WI38 (cell line): ENCODE measurements around the gene CFAP161.

Experiments
- H3K4me3 ChIP-seq: 2 replicates; pipeline ENCODE4 v1.5.1; 2011; ENCODE audit warnings: low read depth, mild to moderate bottlenecking, control low read depth, low read length
- TF ChIP-seq, protein P1 (sequence below): IDR thresholded peaks from 2 replicates; pipeline ENCODE4 v1.5.1; 2012; ENCODE audit warnings: low read depth, mild to moderate bottlenecking, control low read depth, low read length

The CFAP161 gene

DNA sequence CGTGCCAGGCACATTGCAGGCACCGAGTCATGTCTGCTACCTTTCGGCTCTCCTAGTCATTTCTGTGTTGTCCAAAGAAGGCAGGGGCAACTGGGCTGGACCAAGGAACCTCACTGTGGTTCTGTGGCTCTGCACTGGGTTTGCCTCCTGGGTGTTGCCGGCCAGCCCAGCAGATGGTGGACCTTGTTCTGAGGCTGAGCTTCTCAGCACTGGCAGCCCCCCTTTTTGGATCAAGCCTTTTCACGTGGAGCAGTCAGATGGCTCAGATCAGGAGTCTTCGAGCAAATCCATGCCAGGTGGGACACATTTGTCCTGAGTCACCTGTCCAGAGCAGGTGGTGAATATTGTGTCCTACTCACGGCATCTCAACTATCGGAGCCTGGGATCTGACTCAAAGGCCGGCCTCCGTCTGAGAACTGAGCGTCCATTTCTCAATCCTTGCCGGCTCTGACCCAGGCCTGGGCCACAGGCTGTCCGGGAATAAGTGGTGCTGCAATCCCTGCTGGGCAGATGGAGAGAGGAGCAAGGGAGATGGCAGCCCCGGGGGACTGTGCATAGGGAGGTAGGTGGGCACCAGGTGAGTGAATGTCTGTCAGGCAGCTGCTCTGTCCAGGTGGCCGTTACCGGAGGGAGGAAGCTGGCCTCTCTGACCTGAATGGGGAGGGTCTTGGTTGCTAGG lies 62.6 kb downstream of the CFAP161 start, which contains the start of gene IL16:
IL16 (plus strand) TSS at position 304 of the 679 bp plus-strand sequence. CDS start 28,521 bp downstream, outside the sequence.
- TF ChIP-seq, protein P1, sequence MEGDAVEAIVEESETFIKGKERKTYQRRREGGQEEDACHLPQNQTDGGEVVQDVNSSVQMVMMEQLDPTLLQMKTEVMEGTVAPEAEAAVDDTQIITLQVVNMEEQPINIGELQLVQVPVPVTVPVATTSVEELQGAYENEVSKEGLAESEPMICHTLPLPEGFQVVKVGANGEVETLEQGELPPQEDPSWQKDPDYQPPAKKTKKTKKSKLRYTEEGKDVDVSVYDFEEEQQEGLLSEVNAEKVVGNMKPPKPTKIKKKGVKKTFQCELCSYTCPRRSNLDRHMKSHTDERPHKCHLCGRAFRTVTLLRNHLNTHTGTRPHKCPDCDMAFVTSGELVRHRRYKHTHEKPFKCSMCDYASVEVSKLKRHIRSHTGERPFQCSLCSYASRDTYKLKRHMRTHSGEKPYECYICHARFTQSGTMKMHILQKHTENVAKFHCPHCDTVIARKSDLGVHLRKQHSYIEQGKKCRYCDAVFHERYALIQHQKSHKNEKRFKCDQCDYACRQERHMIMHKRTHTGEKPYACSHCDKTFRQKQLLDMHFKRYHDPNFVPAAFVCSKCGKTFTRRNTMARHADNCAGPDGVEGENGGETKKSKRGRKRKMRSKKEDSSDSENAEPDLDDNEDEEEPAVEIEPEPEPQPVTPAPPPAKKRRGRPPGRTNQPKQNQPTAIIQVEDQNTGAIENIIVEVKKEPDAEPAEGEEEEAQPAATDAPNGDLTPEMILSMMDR: no peak
- H3K4me3 ChIP-seq: no peak within 1 kb of the TSS

DNA sequence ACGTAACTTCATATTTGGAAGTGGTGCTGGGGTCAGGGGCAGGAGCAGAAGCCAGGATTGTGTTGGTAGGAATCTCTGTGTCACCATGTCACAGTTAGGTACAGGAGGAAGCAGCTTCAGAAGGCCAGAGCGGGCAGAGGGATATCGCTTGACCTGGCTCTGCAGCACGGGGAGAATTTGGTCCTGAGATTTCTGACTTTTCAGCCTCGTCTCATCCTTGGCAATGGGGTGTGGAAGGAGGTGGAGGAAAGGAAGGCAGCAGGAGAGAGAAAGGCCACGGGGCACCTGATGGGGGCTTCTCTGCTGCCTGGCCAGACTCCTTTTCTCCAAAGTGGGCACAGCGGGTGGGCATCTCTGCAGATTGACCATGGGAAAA lies 63.2 kb downstream of the CFAP161 start:
- TF ChIP-seq, protein P1: no peak
- H3K4me3 ChIP-seq: no peak overlapping the region

DNA sequence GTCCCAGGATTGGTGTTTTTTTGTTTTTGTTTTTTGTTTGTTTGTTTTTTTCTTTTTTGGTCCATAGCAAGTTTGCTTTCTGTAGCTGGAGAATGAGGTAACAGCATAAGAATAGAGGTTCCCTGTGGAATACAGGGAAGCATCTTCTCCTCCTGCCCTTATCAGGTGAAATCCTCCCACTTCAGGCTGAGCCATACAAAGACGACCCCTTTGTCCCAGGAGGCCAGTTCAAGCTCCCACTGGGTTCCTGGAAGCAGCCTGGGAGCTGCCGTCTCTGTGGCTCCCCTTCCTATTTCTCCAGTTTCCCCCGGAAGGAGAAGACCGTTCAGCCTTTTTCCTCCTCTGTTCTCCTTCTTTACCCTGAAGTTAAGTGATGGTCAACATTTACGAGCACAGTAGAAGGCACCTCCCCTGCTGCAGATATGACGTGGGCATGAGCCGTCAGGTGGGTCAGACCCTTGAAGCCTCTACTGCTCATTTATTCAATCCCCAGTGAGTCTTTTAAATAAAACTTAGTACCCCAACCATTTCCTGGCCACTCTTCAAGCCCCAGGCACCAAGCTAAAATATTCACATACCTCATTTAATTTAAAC lies 63.7 kb downstream of the CFAP161 start:
- H3K4me3 ChIP-seq: no peak overlapping the region
- TF ChIP-seq, protein P1: no peak
